Spinal cord (tissue), 10 donors: Measurements from ENCODE around the gene GSN. TPM values are rescaled to one million over a fixed set of nuclear protein-coding genes. Genes with fewer than 3 reads are reported as not detected.

Source experiments
- DNase-seq, 6 donors: peaks; one replicate each; pipeline versions ENCODE4 v3.0.0 to v3.0.0-alpha.2; 2013 to 2015; ENCODE audit warnings: low spot score in 6 of 6, low read depth in 4 of 6
- H3K27ac ChIP-seq: one replicate; pipeline ENCODE4 v1.5.1; 2013; ENCODE audit warnings: low read depth, low read length, control low read depth
- H3K27me3 ChIP-seq: one replicate; pipeline ENCODE4 v1.6.1; 2013; ENCODE audit warnings: low read length; ENCODE audit not compliant: control insufficient read depth, insufficient read depth
- H3K36me3 ChIP-seq: one replicate; pipeline ENCODE4 v1.6.1; 2013; ENCODE audit warnings: low read length; ENCODE audit not compliant: control insufficient read depth, insufficient read depth
- H3K4me1 ChIP-seq: one replicate; pipeline ENCODE4 v1.6.1; 2013; ENCODE audit warnings: low read length; ENCODE audit not compliant: control insufficient read depth, insufficient read depth
- H3K4me3 ChIP-seq: one replicate; pipeline ENCODE4 v1.5.1; 2013; ENCODE audit warnings: low read depth, low read length, control low read depth
- H3K9me3 ChIP-seq: one replicate; pipeline ENCODE4 v1.6.1; 2013; ENCODE audit warnings: low read length; ENCODE audit not compliant: control insufficient read depth, insufficient read depth
- WGBS: methylation state at CpG from one replicate; pipeline ENCODE4 v1.1.5; 2013; ENCODE audit warnings: missing lambda C conversion rate; ENCODE audit not compliant: insufficient coverage; 5-methylcytosine and 5-hydroxymethylcytosine counted together
- polyA plus RNA-seq, 2 donors: library from polyadenylated mRNA; unstranded; fragments of 120-200 nt; gene quantifications; one replicate each; pipeline ENCODE4 v1.2.1, GENCODE V29; 2013; ENCODE audit not compliant: insufficient read length in 2 of 2
- total RNA-seq, 2 donors: library from RNA; depleted of rRNA in 1 of 2; stranded (reverse); fragments of 120-200 nt in 1 of 2; fragments of >200 nt in 1 of 2; gene quantifications; one replicate each; pipeline versions ENCODE4 v1.2.3 to v1.2.4, GENCODE V29; 2013 to 2014
- donor health status: healthy.

The GSN gene
- total and polyA plus RNA-seq, 4 donors: 91.7 to 342 (median 191) TPM

- Histone ChIP-seq H3K4me1 (peaks cover 13% of the 10 kb centered on the region), H3K36me3 (no peaks in the 10 kb centered on the region), H3K9me3 (no peaks in the 10 kb centered on the region), H3K4me3 (no peak overlapping the region), H3K27ac (no peak overlapping the region), H3K27me3 (no peaks in the 10 kb centered on the region)
- WGBS: 93% methylated on average over 3 of the region's 5 CpGs
- no peak for DNase-seq
These were observed 8.0 kb upstream of the GSN start for GRCh38 chr9:121259935-121260334.

- no peaks in the 10 kb centered on the region for H3K9me3 ChIP-seq
- peak overlapping the region; percentile 81 for H3K27ac ChIP-seq
- 21% methylated on average over 4 of the region's 6 CpGs for WGBS
- H3K4me3 ChIP-seq: no peak overlapping the region
- peaks cover 13% of the 10 kb centered on the region for H3K4me1 ChIP-seq
- DNase-seq: no peak
- no peaks in the 10 kb centered on the region for H3K36me3 ChIP-seq
- H3K27me3 ChIP-seq: no peaks in the 10 kb centered on the region
These were observed 7.4 kb upstream of the GSN start for GRCh38 chr9:121260457-121261106.

- no peaks in the 10 kb centered on the region for H3K36me3 ChIP-seq
- WGBS: 14% methylated on average over 3 of the region's 4 CpGs
- H3K9me3 ChIP-seq: no peaks in the 10 kb centered on the region
- H3K4me3 ChIP-seq: no peak overlapping the region
- peak in 3 of 6 donors; percentile 57 to 86 (median 86) for DNase-seq
- H3K4me1 ChIP-seq: peaks cover 13% of the 10 kb centered on the region
- peaks cover 3% of the 10 kb centered on the region for H3K27me3 ChIP-seq
- H3K27ac ChIP-seq: peak overlapping the region; percentile 81
These were observed 6.9 kb upstream of the GSN start for GRCh38 chr9:121261107-121261460.

GRCh38 chr9:121261755-121262154 lies 6.2 kb upstream of the GSN start:
- H3K36me3 ChIP-seq: no peaks in the 10 kb centered on the region
- no peaks in the 10 kb centered on the region for H3K9me3 ChIP-seq
- H3K27ac ChIP-seq: peak overlapping the region; percentile 81
- DNase-seq: no peak
- H3K4me1 ChIP-seq: peaks cover 15% of the 10 kb centered on the region
- H3K27me3 ChIP-seq: peaks cover 5% of the 10 kb centered on the region
- H3K4me3 ChIP-seq: no peak overlapping the region
- WGBS: no CpG with 5 or more reads among the region's 1 CpG

GRCh38 chr9:121262423-121262822 lies 5.5 kb upstream of the GSN start:
- peaks cover 5% of the 10 kb centered on the region for H3K27me3 ChIP-seq
- H3K9me3 ChIP-seq: no peaks in the 10 kb centered on the region
- no peak overlapping the region for H3K27ac ChIP-seq
- peaks cover 22% of the 10 kb centered on the region for H3K4me1 ChIP-seq
- WGBS: no CpG with 5 or more reads among the region's 1 CpG
- H3K4me3 ChIP-seq: no peak overlapping the region
- DNase-seq: no peak
- no peaks in the 10 kb centered on the region for H3K36me3 ChIP-seq

- Histone ChIP-seq H3K27ac (no peak overlapping the region), H3K9me3 (no peaks in the 10 kb centered on the region), H3K4me3 (no peak overlapping the region), H3K27me3 (peaks cover 9% of the 10 kb centered on the region), H3K4me1 (peaks cover 26% of the 10 kb centered on the region), H3K36me3 (no peaks in the 10 kb centered on the region)
- no peak for DNase-seq
- WGBS: no CpG with 5 or more reads among the region's 5 CpGs
These were observed 5.0 kb upstream of the GSN start for GRCh38 chr9:121262953-121263352.

- WGBS: 77% methylated on average over 3 of the region's 3 CpGs
- H3K27me3 ChIP-seq: peaks cover 17% of the 10 kb centered on the region
- peak overlapping the region; percentile 6 for H3K27ac ChIP-seq
- peaks cover 36% of the 10 kb centered on the region for H3K4me1 ChIP-seq
- no peaks in the 10 kb centered on the region for H3K9me3 ChIP-seq
- no peaks in the 10 kb centered on the region for H3K36me3 ChIP-seq
- DNase-seq: no peak
- no peak overlapping the region for H3K4me3 ChIP-seq
These were observed 1.6 kb upstream of the GSN start for GRCh38 chr9:121266356-121266755.

- WGBS: 41% methylated on average over 14 of the region's 18 CpGs
- no peaks in the 10 kb centered on the region for H3K36me3 ChIP-seq
- peaks cover 40% of the 10 kb centered on the region for H3K4me1 ChIP-seq
These were observed 884 bp upstream of the GSN start for GRCh38 chr9:121266906-121267650.

GRCh38 chr9:121268598-121268850 lies 562 bp downstream of the GSN start:
- peaks cover 17% of the 10 kb centered on the region for H3K27me3 ChIP-seq
- H3K27ac ChIP-seq: peak overlapping the region; percentile 84
- H3K4me3 ChIP-seq: peak overlapping the region; percentile 90
- H3K36me3 ChIP-seq: no peaks in the 10 kb centered on the region
- peaks cover 48% of the 10 kb centered on the region for H3K4me1 ChIP-seq
- no peaks in the 10 kb centered on the region for H3K9me3 ChIP-seq
- 18% methylated on average over 5 of the region's 5 CpGs for WGBS
- DNase-seq: no peak

More at GRCh38 chr9:121266906-121267650, 884 bp upstream of the GSN start:
- peaks cover 17% of the 10 kb centered on the region for H3K27me3 ChIP-seq
- peak in 2 of 6 donors; percentile 58 to 74 for DNase-seq
- peak overlapping the region; percentile 79 for H3K27ac ChIP-seq
- no peaks in the 10 kb centered on the region for H3K9me3 ChIP-seq
- H3K4me3 ChIP-seq: peak overlapping the region; percentile 90
